Spleen (tissue), 11 donors: ENCODE results near the gene MAU2. TPM values are rescaled to one million over a fixed set of nuclear protein-coding genes. Genes with fewer than 3 reads are reported as not detected.

Experiments
- DNase-seq: peaks from one replicate; pipeline ENCODE4 v3.0.0-alpha.2; 2020
- H3K27ac ChIP-seq, 8 donors: fragments of 200-600 bp; sonication (generic) in 7 of 8; 1 replicate in 4 of 8; 2 replicates in 4 of 8; pipeline versions ENCODE4 v1.5.0 to v1.8.0; 2016 to 2021; ENCODE audit warnings: inconsistent platforms in 4 of 8, mild to moderate bottlenecking in 4 of 8, moderate library complexity in 1 of 8
- H3K27me3 ChIP-seq, 7 donors: fragments of 200-600 bp; sonication (generic) in 6 of 7; replicated peaks in 1 of 7; 1 replicate in 4 of 7; 2 replicates in 3 of 7; pipeline versions ENCODE4 v1.5.0 to v1.8.0; 2016 to 2021; ENCODE audit warnings: inconsistent platforms in 3 of 7, mild to moderate bottlenecking in 1 of 7
- H3K36me3 ChIP-seq, 6 donors: fragments of 200-600 bp; sonication (generic) in 5 of 6; 1 replicate in 4 of 6; 2 replicates in 2 of 6; pipeline versions ENCODE4 v1.5.0 to v1.8.0; 2016 to 2021; ENCODE audit warnings: inconsistent platforms in 2 of 6
- H3K4me1 ChIP-seq, 6 donors: fragments of 200-600 bp; sonication (generic) in 5 of 6; 1 replicate in 3 of 6; 2 replicates in 3 of 6; pipeline versions ENCODE4 v1.5.0 to v1.8.0; 2016 to 2021; ENCODE audit warnings: inconsistent platforms in 3 of 6
- H3K4me3 ChIP-seq, 8 donors: fragments of 200-600 bp; sonication (generic) in 7 of 8; 1 replicate in 4 of 8; 2 replicates in 4 of 8; pipeline versions ENCODE4 v1.5.0 to v1.8.0; 2016 to 2021; ENCODE audit warnings: inconsistent platforms in 4 of 8, mild to moderate bottlenecking in 4 of 8, moderate library complexity in 2 of 8
- H3K9me3 ChIP-seq, 8 donors: fragments of 200-600 bp; sonication (generic) in 7 of 8; 1 replicate in 4 of 8; 2 replicates in 4 of 8; pipeline versions ENCODE4 v1.5.0 to v1.8.0; 2016 to 2021; ENCODE audit warnings: inconsistent platforms in 4 of 8
- CTCF ChIP-seq, 11 experiments: fragments of 200-600 bp in 7 of 11; fragments of 450-650 bp in 4 of 11; sonication (generic) in 4 of 11; IDR thresholded peaks in 8 of 11; conservative IDR thresholded peaks in 3 of 11; 1 replicate in 7 of 11; 2 replicates in 4 of 11; pipeline versions ENCODE4 v1.4.0 to v1.8.0; 2016 to 2021; ENCODE audit warnings: antibody characterized with exemption in 11 of 11, inconsistent platforms in 4 of 11, mild to moderate bottlenecking in 1 of 11
- POLR2A ChIP-seq, 3 donors: fragments of 450-650 bp; IDR thresholded peaks; one replicate each; pipeline ENCODE4 v1.5.1; 2017; ENCODE audit warnings: antibody characterized with exemption in 3 of 3, mild to moderate bottlenecking in 1 of 3
- POLR2AphosphoS5 ChIP-seq, 3 donors: sonication (generic); formaldehyde crosslinking; IDR thresholded peaks; one replicate each; pipeline ENCODE4 v1.5.1; 2017; ENCODE audit warnings: antibody characterized with exemption in 3 of 3
- WGBS, 5 donors: extraction: QIAGEN DNeasy Blood & Tissue Kit in 3 of 5; methylation state at CpG; one replicate each; pipeline versions ENCODE4 v1.1.5 to v1.1.7; 2013 to 2018; 5-methylcytosine and 5-hydroxymethylcytosine counted together
- intact Hi-C: fragments of 100-400 bp; cut with DNase I; formaldehyde crosslinking; loops from one replicate; pipeline ENCODE4 v1.15.0; 2023; ENCODE audit warnings: low total_unique reads
- polyA plus RNA-seq, 3 donors: library from polyadenylated mRNA; stranded (reverse); fragments of 200-250 nt; gene quantifications; one replicate each; pipeline ENCODE4 v1.2.1, GENCODE V29; 2013
- total RNA-seq, 7 donors: library from RNA; depleted of rRNA in 3 of 7; stranded (reverse); fragments of >200 nt in 3 of 7; fragmentation: NEBNext Ultra II Directional in 4 of 7; extraction: Animal tissue kit (Norgen Biotek cat#: 25700) in 4 of 7; gene quantifications; one replicate each; pipeline versions ENCODE4 v1.1.0 to v1.2.1, GENCODE V29; 2016 to 2021
- donor health status: healthy with polysubstance abuse.
- donor health status: DM: no; HTN: no; CAD: no; lungs with moderate emphysema.
- donor health status: DM: no; HTN: no; CAD: no.
- donor health status: Bipolar disorder and iron deficiency.
- donor health status: healthy.
- donor health status: DM: no; HTN: no; CAD: no.
- donor health status: DM: yes; HTN: yes; CAD: no.

Gene MAU2
- total and polyA plus RNA-seq, 10 donors = 12.0 to 133 (median 95.1) TPM

- intact Hi-C loops = no loop called here
- no peak for DNase-seq
- 91 to 97% (median 94%) methylated on average over 8 of the region's 8 CpGs for WGBS, 5 donors
- TF ChIP-seq POLR2A (IDR thresholded peaks at IDR 0.05) = no peak
- TF ChIP-seq CTCF (IDR thresholded peaks at IDR 0.05 in 8 of 11, conservative IDR thresholded peaks at IDR 0.05 in 3 of 11) = no peak
- no peak for TF ChIP-seq POLR2AphosphoS5 (IDR thresholded peaks at IDR 0.05)
- Histone ChIP-seq H3K27ac (peak overlapping the region in 4 of 8 donors; percentile 30 to 85 (median 78)), H3K4me1 (peaks cover 10 to 87% (median 50%) of the 10 kb centered on the region in 6 donors), H3K27me3 (no peaks in the 10 kb centered on the region), H3K36me3 (peaks cover 0 to 100% (median 63%) of the 10 kb centered on the region in 6 donors), H3K4me3 (no peak overlapping the region), H3K9me3 (no peaks in the 10 kb centered on the region)
These were observed 7.0 kb downstream of the MAU2 start for GRCh38 chr19:19327672-19328071.

DNA sequence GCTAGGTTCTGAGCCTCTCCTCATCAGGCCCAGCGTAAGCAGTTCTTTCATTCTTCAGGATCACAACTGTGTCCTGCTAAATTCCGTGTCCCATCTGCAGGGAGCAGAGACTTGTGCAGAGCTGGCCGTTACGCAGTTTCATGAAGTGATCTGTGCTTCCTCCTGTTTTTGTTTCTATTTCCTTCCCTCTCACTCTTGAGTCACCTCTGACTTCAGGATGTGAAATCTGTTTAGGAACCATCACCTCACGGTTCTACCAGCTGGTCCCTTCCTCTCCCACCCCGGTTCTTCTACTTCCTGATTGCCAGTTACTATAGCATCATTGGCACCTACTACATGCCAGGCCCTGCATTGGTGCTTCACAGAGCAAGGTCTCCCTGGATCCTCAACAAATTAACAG is 8.5 kb downstream of the MAU2 start:
- Histone ChIP-seq H3K27me3 (no peaks in the 10 kb centered on the region), H3K27ac (peak overlapping the region; percentile 30 to 85 (median 70)), H3K4me1 (peaks cover 10 to 80% (median 36%) of the 10 kb centered on the region in 6 donors), H3K4me3 (peak overlapping the region in 1 of 8 donors; percentile 45), H3K9me3 (no peaks in the 10 kb centered on the region), H3K36me3 (peaks cover 0 to 100% (median 59%) of the 10 kb centered on the region in 6 donors)
- WGBS, 5 donors = 19 to 36% (median 29%) methylated on average over 6 of the region's 6 CpGs
- no peak for DNase-seq
- TF ChIP-seq POLR2AphosphoS5 (IDR thresholded peaks at IDR 0.05) (peak in 1 of 3 donors; percentile 44), CTCF (IDR thresholded peaks at IDR 0.05 in 8 of 11, conservative IDR thresholded peaks at IDR 0.05 in 3 of 11) (no peak), POLR2A (IDR thresholded peaks at IDR 0.05) (no peak)
- intact Hi-C loops = no loop called here

DNA sequence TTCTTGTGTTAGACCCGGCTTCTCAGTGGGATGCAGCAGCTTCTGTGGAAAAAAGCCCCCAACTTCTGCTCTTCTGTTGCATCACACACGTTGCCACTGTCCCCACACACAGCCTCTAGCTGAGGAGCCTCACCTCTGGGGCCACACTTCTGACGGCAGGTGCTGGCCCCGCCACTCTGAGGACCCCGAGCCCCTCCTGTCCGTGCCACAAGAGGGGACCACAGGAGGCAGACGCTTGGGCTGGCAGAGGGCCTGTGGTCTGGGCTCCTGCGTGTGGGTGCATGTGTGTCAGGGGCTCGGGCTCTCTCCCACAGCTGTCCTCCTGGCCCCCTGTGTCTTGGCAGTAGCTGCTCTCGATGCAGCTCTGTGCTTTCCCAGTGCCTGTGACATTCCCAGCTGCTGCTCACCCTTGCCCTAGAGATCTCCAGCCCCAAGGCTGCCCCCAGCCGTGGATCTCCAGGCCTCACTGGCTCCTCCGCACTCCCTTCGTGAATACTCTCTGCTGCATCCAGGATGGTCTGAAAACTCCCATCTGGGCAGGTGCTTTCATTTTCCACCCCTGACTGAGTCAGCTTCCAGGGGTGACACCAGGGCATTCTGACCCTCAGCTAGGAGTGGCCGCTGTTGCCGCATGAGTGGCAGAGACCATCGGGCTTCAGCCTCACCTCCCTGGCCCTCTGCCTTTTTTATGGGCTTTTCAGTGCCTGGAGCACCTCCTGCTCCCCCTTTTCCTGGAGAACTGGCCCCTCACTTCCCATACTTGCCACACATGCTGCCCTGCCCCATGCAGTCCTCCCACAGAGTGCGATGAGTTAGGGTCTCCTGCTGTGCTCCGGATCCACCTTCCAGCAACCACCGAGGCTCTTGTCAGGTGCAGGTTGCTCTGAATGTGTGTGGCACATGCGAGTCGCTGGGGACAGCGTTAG is 13.7 kb downstream of the MAU2 start:
- intact Hi-C loops = no loop called here
- 85 to 93% (median 87%) methylated on average over 16 to 22 of the region's 22 CpGs for WGBS, 5 donors
- Histone ChIP-seq H3K4me1 (peaks cover 3 to 43% (median 7%) of the 10 kb centered on the region in 6 donors), H3K9me3 (no peaks in the 10 kb centered on the region), H3K36me3 (peaks cover 0 to 100% (median 82%) of the 10 kb centered on the region in 6 donors), H3K4me3 (no peak overlapping the region), H3K27ac (no peak overlapping the region), H3K27me3 (no peaks in the 10 kb centered on the region)
- DNase-seq = no peak
- peak in 1 of 3 donors; percentile 54 for TF ChIP-seq POLR2AphosphoS5 (IDR thresholded peaks at IDR 0.05)
- no peak for TF ChIP-seq CTCF (IDR thresholded peaks at IDR 0.05 in 8 of 11, conservative IDR thresholded peaks at IDR 0.05 in 3 of 11)

- no peak overlapping the region for H3K4me3 ChIP-seq
- intact Hi-C loops = no loop called here
- 68 to 93% (median 88%) methylated on average over 3 of the region's 3 CpGs for WGBS, 5 donors
- no peak for TF ChIP-seq POLR2A (IDR thresholded peaks at IDR 0.05)
- no peak for TF ChIP-seq POLR2AphosphoS5 (IDR thresholded peaks at IDR 0.05)
- no peak for TF ChIP-seq CTCF (IDR thresholded peaks at IDR 0.05 in 8 of 11, conservative IDR thresholded peaks at IDR 0.05 in 3 of 11)
- peaks cover 0 to 37% (median under 1%) of the 10 kb centered on the region in 6 donors for H3K4me1 ChIP-seq
- DNase-seq = no peak
- no peaks in the 10 kb centered on the region for H3K27me3 ChIP-seq
- peaks cover 0 to 100% (median 83%) of the 10 kb centered on the region in 6 donors for H3K36me3 ChIP-seq
- no peaks in the 10 kb centered on the region for H3K9me3 ChIP-seq
- no peak overlapping the region for H3K27ac ChIP-seq
These were observed 14.3 kb downstream of the MAU2 start for GRCh38 chr19:19334989-19335344.
